HG03159 (cell line): ENCODE measurements around the gene SMOC1.
"Not testable (repeated sequence)": the region's sequence is repeated elsewhere in the genome, so short reads cannot be mapped to it uniquely, and the experiment has no call there.

Experiments
- ATAC-seq: cut with Tn5 transposase; IDR thresholded peaks from one replicate; pipeline ENCODE4 v1.9.1; 2021; ENCODE audit warnings: mild to moderate bottlenecking, moderate library complexity; ENCODE audit not compliant: unreplicated experiment

The SMOC1 gene

DNA sequence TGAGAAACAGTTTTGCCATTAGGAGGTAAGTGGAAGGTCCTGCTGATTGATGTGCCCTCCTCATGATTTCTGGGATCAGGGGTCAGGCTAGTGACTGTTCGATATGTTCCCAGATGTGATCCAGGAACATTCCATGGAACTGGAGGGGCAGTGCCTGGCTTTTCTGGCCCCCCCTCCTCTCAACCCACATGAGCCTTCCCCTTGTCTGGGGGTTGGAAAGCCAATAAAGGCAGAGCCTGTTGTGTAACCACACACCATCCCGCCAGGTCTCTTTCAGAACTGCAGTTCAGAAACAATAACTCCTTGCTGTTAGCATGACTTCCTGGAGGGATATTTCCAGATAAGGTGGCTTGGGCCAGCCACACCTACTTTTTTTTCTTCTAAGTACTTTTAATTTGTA, 17.8 kb downstream of the SMOC1 start:
- ATAC-seq: no peak

GRCh38 chr14:69900603-69901002, 21.4 kb downstream of the SMOC1 start:
- ATAC-seq: no peak

GRCh38 chr14:69901113-69901951, 22.1 kb downstream of the SMOC1 start:
- ATAC-seq: no peak

DNA sequence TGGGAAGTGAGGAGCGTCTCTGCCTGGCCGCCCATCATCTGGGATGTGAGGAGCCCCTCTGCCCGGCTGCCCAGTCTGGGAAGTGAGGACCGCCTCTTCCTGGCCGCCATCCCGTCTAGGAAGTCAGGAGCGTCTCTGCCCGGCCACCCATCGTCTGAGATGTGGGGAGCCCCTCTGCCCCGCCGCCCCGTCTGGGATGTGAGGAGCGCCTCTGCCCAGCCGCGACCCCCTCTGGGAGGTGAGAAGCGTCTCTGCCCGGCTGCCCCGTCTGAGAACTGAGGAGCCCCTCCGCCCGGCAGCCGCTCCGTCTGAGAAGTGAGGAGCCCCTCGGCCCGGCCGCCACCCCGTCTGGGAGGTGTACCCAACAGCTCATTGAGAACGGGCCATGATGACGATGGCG, 23.8 kb downstream of the SMOC1 start:
- not testable (repeated sequence) for ATAC-seq

GRCh38 chr14:69904246-69904645, 25.0 kb downstream of the SMOC1 start:
- no peak for ATAC-seq

GRCh38 chr14:69906201-69906600, 27.0 kb downstream of the SMOC1 start:
- ATAC-seq: no peak

GRCh38 chr14:69909826-69910550, 30.8 kb downstream of the SMOC1 start:
- no peak for ATAC-seq

GRCh38 chr14:69910871-69911270, 31.7 kb downstream of the SMOC1 start:
- ATAC-seq: no peak

DNA sequence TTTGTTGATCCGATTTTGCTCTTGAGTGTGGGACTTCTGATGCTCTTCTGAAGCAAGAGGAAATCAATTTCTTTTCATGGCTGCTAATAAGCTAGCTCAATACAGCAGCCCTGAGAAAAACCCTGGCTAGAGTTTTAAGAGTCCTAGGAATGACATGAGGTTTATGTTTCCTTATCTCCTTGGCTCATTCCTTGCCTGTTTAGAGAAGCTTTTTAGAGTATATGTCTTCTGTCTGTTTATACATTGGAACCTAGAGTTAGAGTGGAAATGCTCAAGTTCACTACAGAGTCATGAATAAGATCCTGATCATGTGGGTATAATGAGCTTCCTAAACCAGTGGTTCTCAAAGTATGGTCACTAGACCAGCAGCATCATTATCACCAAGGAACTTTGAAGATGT, 34.5 kb downstream of the SMOC1 start:
- no peak for ATAC-seq

- no peak for ATAC-seq
Measured at GRCh38 chr14:69916396-69916795, 37.2 kb downstream of the SMOC1 start.

DNA sequence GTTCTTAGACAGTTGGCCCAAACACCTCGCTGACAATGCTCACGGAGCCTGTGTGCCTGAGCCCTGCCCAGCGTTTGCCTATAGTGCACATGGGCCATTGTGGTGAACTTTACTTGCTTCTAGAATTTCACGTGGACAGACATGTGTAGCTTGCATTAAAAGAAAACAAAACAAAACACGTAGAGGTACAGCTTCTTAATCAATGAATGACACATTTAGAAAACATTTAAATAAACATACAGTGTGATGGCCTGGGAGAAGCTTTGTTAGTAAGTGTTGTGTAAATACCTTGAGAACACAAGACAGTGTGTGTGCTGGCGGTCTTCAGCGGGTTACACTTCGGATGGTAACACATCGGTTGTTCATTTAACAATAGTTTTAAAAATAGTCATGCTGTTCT, 38.1 kb downstream of the SMOC1 start:
- ATAC-seq: no peak

- ATAC-seq: no peak
Measured at GRCh38 chr14:69919815-69920214, 40.6 kb downstream of the SMOC1 start.

DNA sequence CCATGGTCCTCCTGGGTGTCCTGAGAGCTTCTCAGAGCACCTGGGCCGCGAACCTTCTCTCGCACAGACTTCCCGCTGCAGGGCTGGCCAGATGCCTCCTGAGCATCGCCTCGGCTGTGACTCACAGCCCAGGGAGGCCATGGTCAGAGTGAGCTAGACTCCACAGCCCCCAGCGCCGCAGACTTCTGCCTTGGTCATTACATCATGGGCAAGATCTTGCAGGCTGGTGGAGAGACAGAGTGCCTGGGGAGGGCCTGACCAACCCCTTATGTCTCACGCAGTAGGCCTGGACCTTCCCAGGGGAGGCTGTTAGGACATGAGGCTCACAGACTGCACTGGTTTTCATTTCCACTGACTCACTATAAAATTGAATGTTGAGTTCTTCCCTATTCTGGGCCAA, 41.8 kb downstream of the SMOC1 start:
- no peak for ATAC-seq

DNA sequence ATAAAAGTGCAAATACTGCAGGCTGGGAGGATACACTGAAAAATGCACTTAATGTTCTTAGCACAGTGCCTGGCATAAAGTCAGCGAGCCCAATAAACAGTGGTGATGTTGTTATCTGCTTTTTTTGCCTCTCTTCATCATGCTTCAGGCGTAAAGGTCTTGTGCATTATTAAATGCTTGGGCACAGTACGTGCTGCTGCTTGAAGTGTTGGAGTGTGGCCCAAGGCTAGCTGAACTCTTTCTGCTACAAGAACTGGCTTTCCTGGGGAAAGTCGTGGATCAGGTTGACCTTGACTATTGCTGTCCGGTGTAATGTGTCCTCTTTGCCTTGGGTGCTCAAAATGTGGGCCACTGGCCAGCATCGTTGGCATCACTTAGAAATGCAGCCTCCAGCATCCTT, 43.0 kb downstream of the SMOC1 start:
- ATAC-seq: no peak

- ATAC-seq: no peak
Measured at GRCh38 chr14:69924201-69924600, 45.0 kb downstream of the SMOC1 start.

GRCh38 chr14:69928111-69928523, 48.9 kb downstream of the SMOC1 start:
- no peak for ATAC-seq

DNA sequence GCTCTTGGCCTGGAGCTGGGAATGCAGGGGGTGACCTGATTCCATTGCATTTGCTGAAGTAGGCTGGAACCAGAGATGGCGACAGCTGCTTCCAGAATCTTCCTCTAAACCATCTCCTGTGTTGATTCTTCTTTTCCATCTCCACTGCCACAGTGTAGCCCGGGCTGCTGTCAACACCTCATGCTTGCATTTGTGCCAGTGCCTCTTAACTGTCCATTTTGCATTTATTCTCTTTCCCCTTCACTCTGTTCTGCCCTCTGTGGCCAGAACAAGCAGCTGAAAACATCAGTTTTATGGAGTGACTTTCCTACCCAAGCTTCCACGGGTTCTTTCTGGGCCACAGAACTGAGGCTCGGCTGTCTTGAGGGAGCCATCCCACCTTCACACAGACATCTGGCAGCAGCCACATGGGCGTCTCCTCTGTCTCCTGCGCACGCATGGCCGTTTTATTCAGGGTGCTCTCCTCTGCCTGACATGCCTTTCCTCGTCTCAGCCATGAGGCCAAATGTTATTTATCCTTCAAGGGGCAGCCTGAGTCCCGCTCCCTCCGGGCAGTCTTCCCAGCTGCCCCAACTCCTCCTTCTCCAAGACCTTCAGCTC, 51.7 kb downstream of the SMOC1 start:
- no peak for ATAC-seq

DNA sequence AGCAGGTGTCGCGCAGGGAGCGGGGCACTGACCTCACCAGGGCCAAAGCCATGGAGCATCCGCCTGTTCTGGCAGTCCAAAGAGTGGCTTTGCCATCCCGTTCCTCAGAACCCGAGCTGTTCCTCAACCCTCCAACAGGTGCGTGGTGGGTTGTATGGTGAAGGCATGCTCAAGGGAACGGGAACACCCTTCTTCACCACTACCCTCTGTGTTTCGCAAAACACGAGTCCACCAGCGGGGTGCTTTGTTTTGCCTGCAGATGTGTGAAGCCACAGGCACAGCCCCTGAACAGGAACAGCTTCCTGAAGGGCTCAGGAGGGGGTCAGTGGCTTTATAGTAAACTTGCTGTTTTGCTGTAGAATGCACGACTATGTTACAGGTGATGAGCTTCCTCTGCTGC, 52.7 kb downstream of the SMOC1 start:
- ATAC-seq: no peak

- no peak for ATAC-seq
Measured at GRCh38 chr14:69932391-69932790, 53.2 kb downstream of the SMOC1 start.

DNA sequence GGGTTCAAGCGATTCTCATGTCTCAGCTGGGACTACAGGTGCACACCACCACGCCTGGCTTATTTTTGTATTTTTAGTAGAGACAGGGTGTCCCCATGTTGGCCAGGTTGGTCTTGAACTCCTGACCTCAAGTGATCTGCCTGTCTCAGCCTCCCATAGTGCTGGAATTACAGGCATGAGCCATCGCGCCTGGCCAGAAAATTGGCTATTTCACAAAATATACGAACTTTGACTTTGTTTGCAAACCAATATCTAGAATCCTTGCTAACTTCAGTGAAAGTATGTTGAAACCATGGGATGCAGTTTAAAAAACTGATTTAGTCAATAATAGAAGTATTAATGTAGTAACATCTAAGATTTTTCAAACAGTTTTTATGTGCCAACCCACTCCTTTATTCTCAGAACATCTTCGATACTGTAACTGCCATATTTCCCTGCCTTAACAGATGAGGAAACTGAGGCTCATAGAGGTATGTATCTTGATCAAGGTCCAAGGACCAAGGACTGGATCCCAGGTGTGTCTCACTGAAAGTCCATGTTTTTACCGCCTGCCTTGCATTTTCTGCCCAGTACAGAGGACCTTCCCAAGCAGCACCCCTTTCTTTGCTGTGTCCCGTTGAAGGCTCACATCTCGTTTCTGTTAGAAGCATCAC, 54.5 kb downstream of the SMOC1 start:
- ATAC-seq: no peak

DNA sequence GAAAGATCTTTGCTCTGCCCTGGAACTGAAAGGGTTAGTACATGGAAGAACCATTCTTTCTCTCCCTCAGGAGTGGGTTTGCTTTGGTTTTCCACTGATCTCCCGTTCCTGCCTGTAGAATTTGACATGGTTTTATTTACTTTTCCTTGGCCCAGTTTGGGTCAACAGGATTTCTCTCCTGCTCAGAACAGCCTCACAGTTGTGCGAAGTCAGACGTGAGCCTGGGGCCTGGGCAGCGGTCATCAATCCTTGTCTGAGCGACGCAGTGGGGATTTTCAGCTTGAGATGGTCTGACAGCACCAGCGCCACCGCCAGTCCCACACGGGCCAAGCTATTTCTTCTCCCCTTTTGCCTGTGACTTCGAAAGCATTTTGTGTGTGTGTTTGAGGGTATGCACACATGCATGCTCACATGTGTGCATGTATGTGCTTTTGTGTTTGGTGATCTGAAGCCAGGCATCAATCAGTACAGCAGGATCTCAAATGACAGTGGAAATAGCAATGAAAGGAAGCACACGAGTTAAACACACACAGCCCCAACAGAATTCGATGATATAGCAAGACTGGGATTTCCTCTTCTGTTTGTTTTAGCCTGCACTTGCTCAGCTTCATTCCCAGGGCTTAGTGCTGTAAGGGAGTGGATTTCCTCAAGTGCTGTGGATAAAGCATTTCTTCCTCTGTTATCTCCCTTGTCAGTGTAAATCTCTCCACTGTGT, 58.3 kb downstream of the SMOC1 start:
- ATAC-seq: no peak
